HG03378 (cell line): ENCODE data around the gene MRPL45.

Experiments used
- ATAC-seq: cut with Tn5 transposase; IDR thresholded peaks from one replicate; pipeline ENCODE4 v1.9.1; 2021; ENCODE audit warnings: mild to moderate bottlenecking, moderate library complexity; ENCODE audit not compliant: unreplicated experiment

Gene MRPL45

GRCh38 chr17:38324772-38325171 is 27.8 kb downstream of the MRPL45 start:
- no peak for ATAC-seq

- no peak for ATAC-seq
Measured at GRCh38 chr17:38325221-38325851, 28.4 kb downstream of the MRPL45 start.

GRCh38 chr17:38326996-38327792 is 30.2 kb downstream of the MRPL45 start:
- ATAC-seq = no peak

- ATAC-seq = no peak
Measured at GRCh38 chr17:38327936-38328335, 31.0 kb downstream of the MRPL45 start.

- no peak for ATAC-seq
Measured at GRCh38 chr17:38328620-38329019, 31.7 kb downstream of the MRPL45 start.

DNA sequence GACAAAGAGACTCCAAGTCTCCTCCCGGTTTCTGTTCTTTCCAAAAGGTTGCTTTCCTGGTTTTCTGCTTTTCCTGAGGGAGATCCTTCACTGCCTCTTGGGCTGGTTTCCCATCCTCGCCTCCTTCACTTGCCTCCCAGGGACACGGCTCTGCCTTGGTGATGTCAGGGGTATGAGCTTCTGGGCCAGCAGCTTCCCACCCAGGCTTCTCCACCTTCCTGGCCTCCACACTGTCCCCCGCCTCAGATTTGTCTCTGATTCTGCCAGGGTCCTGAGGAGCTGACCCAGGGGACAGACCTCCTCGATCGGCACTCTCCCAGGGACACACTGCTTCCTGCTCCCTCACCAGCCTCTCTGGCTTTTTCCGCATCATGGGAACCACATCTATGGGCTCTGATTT is 32.3 kb downstream of the MRPL45 start:
- ATAC-seq = no peak

DNA sequence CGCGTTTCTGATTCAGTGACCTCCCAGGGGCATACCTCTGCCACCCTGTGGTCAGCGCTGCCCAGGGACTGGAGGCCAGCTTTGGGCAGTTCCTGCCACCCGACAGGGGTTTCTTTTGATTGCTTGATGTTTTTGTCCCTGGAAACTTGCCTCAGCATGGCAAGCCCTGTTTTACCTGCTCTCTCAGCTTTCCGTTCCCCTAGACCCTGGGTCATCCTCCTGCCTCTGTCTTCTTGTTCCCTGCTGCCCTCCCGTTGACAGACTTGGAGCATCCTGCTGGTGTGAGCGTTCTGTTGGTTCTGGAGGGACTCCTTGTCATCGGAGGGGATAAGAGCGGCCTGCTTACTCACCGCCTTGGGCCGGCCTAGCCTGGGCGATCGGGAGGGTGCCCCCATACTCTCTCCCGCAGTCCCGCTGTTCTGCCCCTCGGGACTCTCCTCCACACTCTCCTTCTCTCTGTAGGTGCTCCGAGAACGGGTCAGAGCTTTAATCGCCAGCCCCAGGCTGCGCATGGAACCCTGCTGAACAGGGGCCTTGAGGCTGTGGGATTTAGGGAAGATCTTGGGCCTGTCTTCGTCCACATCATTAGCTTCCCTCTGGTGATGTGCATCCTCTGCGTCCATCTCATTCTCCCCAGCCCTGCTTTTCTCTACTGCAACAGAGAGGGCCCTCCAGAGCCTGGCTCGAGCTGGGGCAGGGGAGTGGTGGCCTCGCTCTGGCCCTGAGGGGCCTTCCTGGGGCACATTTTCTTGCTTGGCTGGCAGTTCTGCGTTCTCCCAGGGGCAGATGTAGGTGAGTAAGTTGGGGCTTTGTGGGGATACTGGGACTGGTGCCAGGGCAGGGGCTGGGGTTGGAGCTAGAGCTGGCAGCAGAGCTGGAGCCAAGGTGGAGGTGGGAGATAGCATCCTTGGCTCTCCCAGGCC is 33.1 kb downstream of the MRPL45 start:
- no peak for ATAC-seq

DNA sequence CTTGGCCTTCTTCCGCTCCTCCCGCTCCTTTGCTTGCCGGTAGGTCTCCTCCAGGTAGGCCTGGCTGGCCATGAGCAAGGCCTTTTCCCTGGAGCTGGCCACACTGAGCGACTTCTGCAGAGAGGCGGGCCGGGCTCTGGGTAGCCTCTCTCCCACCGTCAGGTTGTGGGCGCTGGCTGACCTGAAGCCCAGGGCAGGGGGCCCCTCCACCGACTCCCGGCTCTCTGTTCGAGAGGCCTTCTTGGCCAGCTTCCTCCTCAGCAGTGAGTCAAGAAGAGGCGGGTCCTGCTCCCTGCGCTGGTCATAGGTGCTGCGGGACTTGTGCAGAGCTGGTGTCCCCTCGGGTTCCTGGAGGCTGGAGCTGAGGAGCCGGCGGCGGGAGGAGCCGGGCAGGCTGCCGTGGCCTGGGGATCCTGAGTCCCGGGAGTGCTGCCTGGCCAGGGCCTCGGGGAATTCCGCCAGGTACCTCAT is 34.0 kb downstream of the MRPL45 start:
- no peak for ATAC-seq

- no peak for ATAC-seq
Measured at GRCh38 chr17:38332735-38333134, 35.8 kb downstream of the MRPL45 start.

GRCh38 chr17:38333635-38334295 is 36.8 kb downstream of the MRPL45 start:
- ATAC-seq = no peak

- no peak for ATAC-seq
Measured at GRCh38 chr17:38334480-38335364, 37.8 kb downstream of the MRPL45 start.

DNA sequence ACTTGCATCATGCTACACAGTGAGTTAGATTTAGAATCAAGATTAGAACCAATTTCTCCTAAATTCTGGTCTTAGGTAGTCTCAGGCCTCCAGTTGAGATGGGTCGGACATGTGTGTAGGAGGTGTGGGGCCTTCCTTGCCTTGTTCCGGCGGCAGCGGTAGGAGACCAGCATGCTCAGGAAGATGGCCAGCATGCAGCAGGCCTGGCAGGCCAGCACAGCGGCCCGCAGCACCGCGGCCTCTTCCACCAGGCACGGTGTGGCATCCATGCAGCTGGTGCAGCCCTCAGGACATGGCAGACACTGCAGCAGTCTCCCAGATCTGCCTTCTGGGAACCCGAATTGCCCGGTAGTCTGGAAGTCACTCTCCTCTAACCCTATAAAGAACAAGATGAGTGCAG is 39.9 kb downstream of the MRPL45 start:
- ATAC-seq = no peak

GRCh38 chr17:38338053-38338452 is 41.1 kb downstream of the MRPL45 start:
- no peak for ATAC-seq

DNA sequence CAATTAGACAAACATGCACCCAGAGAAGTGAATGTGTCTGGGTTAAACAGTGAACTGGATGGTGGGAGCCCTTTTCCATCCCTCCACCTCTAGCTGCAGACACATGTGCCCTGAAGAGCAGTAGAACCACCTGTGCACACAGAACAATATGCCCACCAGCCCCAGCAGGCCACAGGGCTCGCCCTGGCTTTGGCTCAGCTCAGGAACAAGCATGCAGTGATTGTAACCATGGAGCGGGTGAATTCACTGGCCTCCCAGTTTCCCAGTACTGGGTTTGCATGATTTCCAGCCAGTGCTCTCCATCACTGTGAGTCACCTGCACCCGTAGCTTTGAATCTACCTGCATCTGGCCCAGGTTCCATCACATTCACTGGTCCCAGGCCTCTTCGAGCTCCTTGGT is 41.6 kb downstream of the MRPL45 start:
- no peak for ATAC-seq

- no peak for ATAC-seq
Measured at GRCh38 chr17:38339891-38340290, 42.9 kb downstream of the MRPL45 start.

- no peak for ATAC-seq
Measured at GRCh38 chr17:38341035-38341721, 44.2 kb downstream of the MRPL45 start.

- ATAC-seq = no peak
Measured at GRCh38 chr17:38342886-38343607, 46.1 kb downstream of the MRPL45 start.

- ATAC-seq = no peak
Measured at GRCh38 chr17:38343608-38344419, 46.8 kb downstream of the MRPL45 start, which contains the start of gene GPR179. Gene GPR179, minus strand, starts transcription at chr17:38343956. Its CDS starts 167 bp downstream, at chr17:38343789.
